Ramos (cell line): ENCODE results near the gene LRRK1.

Source experiments
- in situ Hi-C: fragments of 300-500 bp; cut with MboI; formaldehyde crosslinking; loops from one replicate; pipeline ENCODE4 v1.14.3; 2022; ENCODE audit warnings: low sequenced_read_pairs; ENCODE audit not compliant: unreplicated experiment

The LRRK1 gene

DNA sequence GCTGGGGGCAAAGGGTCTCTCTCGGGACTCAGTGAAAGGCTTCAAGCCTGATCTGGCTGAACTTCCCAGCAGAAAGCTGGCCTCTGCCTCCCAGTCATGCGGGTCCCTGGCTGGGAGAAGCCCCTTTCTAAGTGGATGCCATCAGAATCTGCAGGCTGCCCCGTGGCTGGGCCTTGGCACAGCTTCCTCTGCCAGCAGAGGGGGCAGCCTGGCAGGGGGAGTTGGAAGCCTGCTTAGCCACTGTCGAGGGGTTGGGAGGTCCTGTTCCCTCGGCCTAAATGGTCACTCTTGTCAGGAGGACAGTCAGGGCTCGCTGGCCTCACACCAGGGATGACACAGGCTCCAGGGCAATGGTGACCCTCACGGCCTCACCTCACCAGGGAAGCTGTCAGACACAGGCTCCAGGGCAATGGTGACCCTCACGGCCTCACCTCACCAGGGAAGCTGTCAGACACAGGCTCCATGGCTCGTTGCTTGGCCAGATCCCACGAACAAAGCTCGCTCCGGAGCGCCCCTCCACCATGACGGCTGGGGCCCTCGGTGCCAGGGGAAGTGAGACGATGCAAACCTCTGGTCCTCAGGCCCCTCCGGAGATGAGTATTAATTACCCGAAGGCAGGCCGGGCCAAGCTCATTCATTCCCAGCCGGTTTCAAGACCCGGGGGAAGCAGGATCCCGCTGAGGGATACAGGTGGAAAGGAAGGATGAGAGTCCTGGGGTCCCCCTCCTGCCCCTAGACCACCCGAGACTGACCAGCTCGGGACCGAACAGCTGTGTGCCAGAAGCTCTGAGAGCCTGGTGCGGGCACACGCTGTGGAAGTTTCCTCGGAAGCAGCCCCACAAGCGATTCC, 181.7 kb downstream of the LRRK1 start:
- in situ Hi-C loops, result no loop called here

DNA sequence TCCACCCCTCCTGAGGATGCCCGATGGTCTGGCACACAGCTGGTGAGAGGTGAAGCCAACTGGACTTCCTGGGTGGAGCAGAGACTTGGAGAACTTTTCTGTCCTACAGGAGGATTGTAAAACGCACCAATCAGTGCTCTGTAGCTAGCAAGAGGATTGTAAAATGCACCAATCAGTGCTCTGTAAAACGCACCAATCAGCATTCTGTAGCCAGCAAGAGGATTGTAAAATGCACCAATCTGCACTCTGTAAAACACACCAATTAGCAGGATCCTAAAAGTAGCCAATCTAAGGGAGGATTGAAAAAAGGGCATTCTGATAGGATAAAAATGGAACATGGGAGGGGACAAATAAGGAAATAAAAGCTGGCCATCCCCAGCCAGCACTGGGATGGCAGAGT, 182.5 kb downstream of the LRRK1 start:
- in situ Hi-C loops, result no loop called here

DNA sequence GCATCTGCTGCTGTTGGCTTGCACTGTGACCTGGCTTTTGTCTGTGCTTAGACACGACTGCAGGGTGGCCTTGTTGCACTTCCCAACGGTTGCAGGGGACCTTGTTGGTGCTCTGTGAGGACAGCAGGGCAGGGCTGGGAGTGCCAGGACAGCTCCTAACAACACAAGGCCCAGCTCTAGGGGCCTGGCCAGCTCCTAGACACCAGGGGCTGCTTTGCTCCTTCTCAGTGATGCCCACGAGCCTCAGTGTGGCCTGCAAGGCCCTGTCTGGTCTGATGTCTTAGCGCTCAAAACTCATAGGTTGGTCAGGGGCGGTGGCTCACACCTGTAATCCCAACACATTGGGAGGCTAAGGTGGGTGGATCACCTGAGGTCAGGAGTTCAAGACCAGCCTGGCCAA, 183.6 kb downstream of the LRRK1 start:
- in situ Hi-C loops, result no loop called here

DNA sequence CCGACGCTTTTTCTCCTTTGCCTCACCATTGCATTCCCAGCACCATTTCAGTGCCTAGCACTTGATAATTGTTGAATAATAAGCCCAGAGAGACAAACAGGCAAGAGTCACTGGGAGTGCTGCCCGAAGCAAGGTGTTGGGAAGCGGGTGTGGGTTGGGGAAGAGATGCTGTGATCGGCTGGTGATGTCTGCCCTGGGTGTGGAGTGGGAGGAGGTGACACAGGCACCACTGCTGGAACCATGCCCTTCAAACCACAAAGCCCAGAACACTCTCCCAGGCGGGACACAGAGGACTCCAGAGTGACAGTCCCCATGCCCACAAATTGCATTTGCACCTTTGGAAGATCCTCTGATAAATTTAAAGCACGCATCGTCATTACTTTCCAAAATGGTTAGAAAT, 184.4 kb downstream of the LRRK1 start:
- in situ Hi-C loops, result no loop called here

DNA sequence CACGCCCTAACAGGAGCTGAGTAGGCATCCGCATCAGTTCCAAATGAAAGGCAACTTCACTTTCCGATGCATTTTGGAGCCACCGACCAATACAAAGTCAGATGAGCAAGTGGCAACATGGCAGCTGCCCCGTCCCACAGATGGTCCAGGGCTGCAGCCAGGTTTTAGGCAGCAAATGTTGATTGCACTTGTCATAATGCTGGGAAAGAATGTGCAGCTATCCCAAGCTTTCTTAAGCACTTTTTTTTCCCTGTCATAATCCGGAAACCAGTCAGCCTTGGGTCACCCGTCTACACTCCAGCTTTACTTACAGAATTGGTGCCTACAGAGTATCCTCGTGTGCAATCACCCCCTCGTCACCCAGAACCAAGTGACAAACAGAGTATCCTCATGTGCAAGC, 185.0 kb downstream of the LRRK1 start:
- in situ Hi-C loops, result no loop called here

DNA sequence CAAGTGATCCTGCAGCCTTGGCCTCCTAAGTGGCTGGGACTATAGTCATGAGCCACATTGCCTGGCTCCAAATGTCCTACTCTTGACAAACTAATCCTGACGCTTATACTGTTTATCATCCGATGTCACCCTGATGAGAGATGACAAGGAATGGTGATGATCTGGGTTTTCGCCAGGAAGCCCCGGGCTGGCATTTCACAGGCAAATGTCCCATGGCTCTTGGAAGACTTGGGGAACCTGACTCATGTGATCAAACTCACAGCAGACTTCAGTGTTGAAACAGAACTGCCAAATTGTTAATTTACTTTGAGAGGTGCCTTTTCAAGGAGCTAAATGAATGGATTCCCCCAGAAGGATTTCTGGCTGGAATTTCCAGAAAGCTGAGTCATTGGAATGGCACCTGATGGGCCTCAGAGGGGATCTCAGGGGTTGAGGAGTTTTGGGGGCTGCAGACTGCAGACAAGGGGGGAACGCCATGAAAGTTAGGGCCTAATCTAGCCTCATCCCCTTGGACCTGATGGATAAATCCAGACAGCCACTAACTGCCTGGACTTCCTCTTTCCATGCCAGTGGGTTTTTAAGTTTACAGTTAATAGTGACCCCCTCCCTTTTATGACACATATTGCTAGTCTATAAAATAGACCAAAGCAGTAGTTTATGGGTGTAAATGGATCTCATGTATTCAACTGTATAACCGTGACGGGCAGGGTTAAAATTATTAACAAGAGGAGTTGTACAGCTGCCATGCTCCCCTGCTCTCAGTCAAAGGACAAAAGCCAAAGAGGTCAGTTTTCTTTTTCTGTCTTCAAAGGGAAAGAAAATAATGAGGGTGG, 186.1 kb downstream of the LRRK1 start:
- in situ Hi-C loops, result no loop called here

- in situ Hi-C loops, result no loop called here
These were observed 187.9 kb downstream of the LRRK1 start for GRCh38 chr15:101107101-101107500.

DNA sequence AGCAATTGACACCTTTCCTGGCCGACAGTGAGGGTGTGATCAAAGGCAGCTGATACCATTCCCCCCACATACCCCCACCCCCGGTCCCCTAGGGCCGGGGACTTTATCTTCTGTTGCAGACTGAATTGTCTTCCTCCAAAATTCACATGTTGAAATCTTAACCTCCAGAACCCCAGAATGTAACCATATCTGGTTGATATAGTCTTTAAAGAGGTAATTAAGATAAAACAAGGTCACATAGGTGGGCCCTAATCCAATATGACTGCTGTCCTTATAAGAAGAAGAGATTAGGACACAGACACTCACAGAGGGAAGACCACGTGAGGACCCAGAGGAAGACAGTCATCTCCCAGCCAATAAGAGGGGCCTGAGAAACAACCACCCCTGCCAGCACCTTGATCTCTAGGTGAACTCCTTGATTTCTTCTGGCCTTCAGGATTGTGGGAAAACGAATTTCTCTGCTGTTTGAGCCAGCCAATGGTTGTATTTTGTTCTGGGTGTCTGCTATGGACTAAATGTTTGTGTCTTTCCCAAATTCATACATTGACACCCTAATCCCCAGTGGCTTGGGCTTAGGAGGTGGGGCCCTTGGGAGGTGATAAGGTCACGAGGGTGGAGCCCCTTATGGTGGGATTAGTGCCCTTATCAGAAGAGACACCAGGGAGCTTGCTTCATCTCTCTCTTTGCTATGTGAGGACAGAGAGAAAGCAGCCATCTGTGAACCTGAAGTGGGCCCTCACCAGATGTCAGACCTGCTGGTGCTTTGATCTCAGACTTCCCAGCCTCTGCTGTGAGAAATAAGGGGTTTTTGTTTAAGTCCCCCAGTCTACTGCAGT, 188.7 kb downstream of the LRRK1 start:
- in situ Hi-C loops, result no loop called here

DNA sequence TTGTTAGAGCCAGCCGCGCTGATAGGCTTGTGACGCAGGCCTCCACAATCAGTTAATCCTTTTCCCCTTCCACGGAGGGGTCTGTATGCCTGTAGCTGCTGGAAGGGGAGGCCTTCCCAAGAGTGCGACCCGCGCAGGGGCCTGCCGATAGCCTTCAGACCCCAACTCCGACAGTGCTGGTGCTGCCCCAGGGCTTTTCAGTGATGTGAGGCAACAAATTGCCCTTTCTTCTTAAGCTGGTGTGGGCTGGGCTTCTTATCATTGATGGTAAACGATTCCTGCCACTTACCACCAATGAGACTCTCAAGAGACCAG, 189.3 kb downstream of the LRRK1 start:
- in situ Hi-C loops, result no loop called here

- in situ Hi-C loops, result no loop called here
These were observed 189.6 kb downstream of the LRRK1 start for GRCh38 chr15:101108791-101109190.

GRCh38 chr15:101110681-101111569, 191.8 kb downstream of the LRRK1 start:
- in situ Hi-C loops, result no loop called here

GRCh38 chr15:101111570-101112262, 192.6 kb downstream of the LRRK1 start:
- in situ Hi-C loops, result no loop called here

- in situ Hi-C loops, result no loop called here
These were observed 193.4 kb downstream of the LRRK1 start for GRCh38 chr15:101112336-101113113.

DNA sequence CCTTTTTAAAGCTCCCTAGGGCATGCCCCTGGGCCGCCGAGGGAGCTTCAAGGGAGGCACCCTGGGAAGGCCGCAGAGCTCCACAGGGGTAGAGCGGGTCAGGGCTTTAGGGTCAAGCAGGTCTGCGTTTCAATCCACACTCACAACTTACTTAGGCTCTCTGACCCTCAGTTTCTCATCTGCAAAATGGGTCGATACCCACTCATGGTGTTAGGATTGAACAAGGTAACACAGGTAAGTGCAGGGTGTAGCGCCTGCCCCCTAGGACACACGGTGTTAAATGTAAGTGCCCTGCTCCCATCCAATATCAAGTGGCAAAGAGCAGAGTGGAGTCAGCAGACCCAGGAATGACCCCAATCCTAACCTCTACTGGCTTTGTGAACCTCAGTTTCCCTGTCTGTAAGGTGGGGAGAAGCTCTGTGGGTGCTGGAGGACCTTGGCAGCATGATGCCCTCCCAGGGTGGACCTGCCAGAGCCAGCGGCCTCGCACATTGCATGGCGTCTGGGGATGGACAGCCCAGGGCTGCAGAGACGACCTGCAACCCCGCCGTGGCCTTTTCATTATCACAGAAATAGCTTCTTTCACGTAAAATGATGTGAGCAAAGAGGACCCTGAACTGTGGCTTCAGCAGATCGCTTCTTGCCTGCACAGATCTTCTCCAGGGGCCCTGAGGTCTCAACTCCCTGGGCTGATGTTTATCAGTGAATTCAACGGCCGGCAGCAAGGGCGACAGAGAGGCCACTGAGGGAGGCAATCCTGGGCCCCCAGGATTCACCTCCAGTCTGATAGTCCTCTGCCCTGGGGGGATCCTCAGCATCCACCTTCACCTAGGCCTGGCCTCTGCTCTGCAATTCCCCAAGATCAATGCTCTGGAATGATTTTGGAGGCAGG, 194.2 kb downstream of the LRRK1 start:
- in situ Hi-C loops, result no loop called here

DNA sequence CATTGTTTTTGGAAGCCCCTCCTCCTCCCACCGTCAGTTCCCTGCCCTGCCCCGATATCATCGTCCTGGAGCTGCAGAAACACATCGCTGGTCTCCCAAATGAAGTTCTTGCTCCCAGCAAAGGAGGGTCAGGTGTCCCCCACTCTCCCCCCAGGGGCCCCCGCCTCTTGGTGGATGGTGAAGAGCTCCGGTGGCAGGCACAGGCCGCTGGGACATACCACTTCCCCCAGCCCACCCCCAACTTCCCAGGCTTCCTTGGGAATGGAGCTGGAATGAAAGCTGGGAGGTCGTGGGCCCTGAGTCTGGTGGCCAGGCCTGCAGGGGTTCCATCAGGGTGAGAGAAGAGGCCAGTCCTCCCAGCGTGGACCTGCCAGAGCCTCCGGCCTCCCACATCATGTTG, 195.0 kb downstream of the LRRK1 start:
- in situ Hi-C loops, result no loop called here

DNA sequence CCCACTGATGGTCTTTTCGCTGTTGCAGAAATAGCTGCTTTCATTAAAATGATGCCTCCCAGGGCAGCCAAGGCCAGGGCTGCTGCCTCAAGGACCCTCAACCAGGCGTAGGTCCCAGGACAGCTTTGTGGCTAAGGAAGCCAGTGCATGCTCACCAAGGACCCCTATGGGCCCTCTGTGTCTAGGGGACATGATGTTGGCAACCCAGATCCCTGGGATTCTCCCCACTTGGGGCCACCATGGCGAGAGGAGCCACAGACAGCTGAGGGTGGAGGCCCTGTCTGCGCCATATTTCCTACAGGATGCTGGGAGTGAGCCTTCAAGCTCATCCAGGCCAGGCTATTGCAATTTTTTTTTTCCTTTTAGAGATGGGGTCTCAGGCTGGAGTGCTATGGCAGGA, 195.5 kb downstream of the LRRK1 start:
- in situ Hi-C loops, result no loop called here

- in situ Hi-C loops, result no loop called here
These were observed 196.2 kb downstream of the LRRK1 start for GRCh38 chr15:101115393-101115785.
